Psoas muscle (tissue), 8 donors: ENCODE data around the gene CCDC3. TPM values are rescaled to one million over a fixed set of nuclear protein-coding genes. Genes with fewer than 3 reads are reported as not detected.

Experiments used
- ATAC-seq, 4 donors: fragments of 200-7000 bp; cut with Tn5 transposase; one replicate each; pipeline ENCODE4 v1.9.1; 2020; ENCODE audit warnings: moderate library complexity in 3 of 4, mild to moderate bottlenecking in 2 of 4
- DNase-seq, 2 donors: peaks; one replicate each; pipeline ENCODE4 v3.0.0-alpha.2; 2020
- H3K27ac ChIP-seq: fragments of 200-600 bp; one replicate; pipeline ENCODE4 v1.8.0; 2022
- H3K27me3 ChIP-seq, 3 donors: fragments of 200-600 bp in 1 of 3; one replicate each; pipeline versions ENCODE4 v1.6.1 to v1.8.0; 2013 to 2022; ENCODE audit warnings: low read length in 2 of 3, mild to moderate bottlenecking in 2 of 3, moderate library complexity in 1 of 3; ENCODE audit not compliant: insufficient read depth in 3 of 3
- H3K36me3 ChIP-seq, 2 donors: fragments of 200-600 bp in 1 of 2; one replicate each; pipeline versions ENCODE4 v1.6.1 to v1.8.0; 2013 to 2022; ENCODE audit warnings: low read depth in 1 of 2, mild to moderate bottlenecking in 1 of 2, moderate library complexity in 1 of 2; ENCODE audit not compliant: insufficient read depth in 1 of 2
- H3K4me1 ChIP-seq: fragments of 200-600 bp; one replicate; pipeline ENCODE4 v1.8.0; 2022
- H3K4me3 ChIP-seq: fragments of 200-600 bp; one replicate; pipeline ENCODE4 v1.8.0; 2022; ENCODE audit warnings: mild to moderate bottlenecking
- H3K9me3 ChIP-seq: fragments of 200-600 bp; one replicate; pipeline ENCODE4 v1.8.0; 2022
- WGBS, 3 donors: extraction: QIAGEN DNeasy Blood & Tissue Kit; methylation state at CpG; one replicate each; pipeline versions ENCODE4 v1.1.6 to v1.1.7; 2013; 5-methylcytosine and 5-hydroxymethylcytosine counted together
- intact Hi-C, 2 donors: fragments of 100-400 bp; cut with DNase I; formaldehyde crosslinking; loops; one replicate each; pipeline versions ENCODE4 v1.11.0 to v1.14.2; 2022
- polyA plus RNA-seq, 3 donors: library from polyadenylated mRNA; stranded (reverse); fragments of 200-250 nt; gene quantifications; one replicate each; pipeline ENCODE4 v1.2.3, GENCODE V29; 2013
- total RNA-seq, 4 donors: library from RNA; stranded (reverse); fragmentation: NEBNext Ultra II Directional in 2 of 4; extraction: Animal tissue kit (Norgen Biotek cat#: 25700) in 2 of 4; gene quantifications; one replicate each; pipeline versions ENCODE4 v1.2.1 to v1.2.4, GENCODE V29; 2021 to 2023
- TF ChIP-seq, protein P1 (sequence below): fragments of 200-600 bp; IDR thresholded peaks from one replicate; pipeline ENCODE4 v1.8.0; 2022; ENCODE audit warnings: antibody characterized with exemption
- donor health status: healthy with polysubstance abuse.
- donor health status: DM: no; HTN: no; CAD: no; lungs with moderate emphysema.
- donor health status: Bipolar disorder and iron deficiency.
- donor health status: healthy.
- donor health status: DM: yes; HTN: yes; CAD: no.
- donor health status: DM: no; HTN: no; CAD: no.
- donor health status: DM: no; HTN: no; CAD: no.
- donor health status: DM: yes; HTN: yes; CAD: no.

CCDC3 gene
- total and polyA plus RNA-seq, 7 donors: 1.7 to 54.2 (median 6.2) TPM

DNA sequence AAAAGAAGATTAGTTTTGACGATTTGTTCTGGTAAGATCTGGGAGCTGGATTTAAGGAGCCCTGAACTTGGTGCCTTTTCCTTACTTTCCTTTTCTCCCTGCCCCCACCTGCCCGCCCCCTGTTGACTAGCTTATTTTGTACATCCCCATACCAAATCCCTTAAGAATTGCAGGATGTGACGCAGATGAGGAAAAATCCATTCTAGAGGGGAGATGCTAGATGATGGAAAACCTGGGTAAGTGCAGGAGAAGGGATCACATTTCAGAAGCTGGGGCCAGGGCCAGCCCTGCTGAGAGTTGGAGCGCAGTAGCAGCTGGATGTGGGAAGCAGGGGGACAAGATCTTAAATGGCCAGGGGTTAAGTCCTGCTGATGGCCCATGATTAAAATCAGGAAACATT, 93.9 kb downstream of the CCDC3 start:
- peak in 1 of 2 donors; percentile 33 for DNase-seq
- peak in 1 of 4 donors; percentile 37 for ATAC-seq
- H3K4me3 ChIP-seq: no peak overlapping the region
- intact Hi-C loops: loop anchor here (10.0 kb wide), 1 partner anchor 187 kb away; no protein-coding TSS in a partner anchor
- no peak overlapping the region for H3K27ac ChIP-seq
- no peaks in the 10 kb centered on the region for H3K27me3 ChIP-seq
- H3K9me3 ChIP-seq: no peaks in the 10 kb centered on the region
- no peaks in the 10 kb centered on the region for H3K4me1 ChIP-seq
- 19 to 26% (median 21%) methylated on average over 4 of the region's 4 CpGs for WGBS, 3 donors
- no peaks in the 10 kb centered on the region for H3K36me3 ChIP-seq
- TF ChIP-seq, protein P1, sequence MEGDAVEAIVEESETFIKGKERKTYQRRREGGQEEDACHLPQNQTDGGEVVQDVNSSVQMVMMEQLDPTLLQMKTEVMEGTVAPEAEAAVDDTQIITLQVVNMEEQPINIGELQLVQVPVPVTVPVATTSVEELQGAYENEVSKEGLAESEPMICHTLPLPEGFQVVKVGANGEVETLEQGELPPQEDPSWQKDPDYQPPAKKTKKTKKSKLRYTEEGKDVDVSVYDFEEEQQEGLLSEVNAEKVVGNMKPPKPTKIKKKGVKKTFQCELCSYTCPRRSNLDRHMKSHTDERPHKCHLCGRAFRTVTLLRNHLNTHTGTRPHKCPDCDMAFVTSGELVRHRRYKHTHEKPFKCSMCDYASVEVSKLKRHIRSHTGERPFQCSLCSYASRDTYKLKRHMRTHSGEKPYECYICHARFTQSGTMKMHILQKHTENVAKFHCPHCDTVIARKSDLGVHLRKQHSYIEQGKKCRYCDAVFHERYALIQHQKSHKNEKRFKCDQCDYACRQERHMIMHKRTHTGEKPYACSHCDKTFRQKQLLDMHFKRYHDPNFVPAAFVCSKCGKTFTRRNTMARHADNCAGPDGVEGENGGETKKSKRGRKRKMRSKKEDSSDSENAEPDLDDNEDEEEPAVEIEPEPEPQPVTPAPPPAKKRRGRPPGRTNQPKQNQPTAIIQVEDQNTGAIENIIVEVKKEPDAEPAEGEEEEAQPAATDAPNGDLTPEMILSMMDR: no peak

DNA sequence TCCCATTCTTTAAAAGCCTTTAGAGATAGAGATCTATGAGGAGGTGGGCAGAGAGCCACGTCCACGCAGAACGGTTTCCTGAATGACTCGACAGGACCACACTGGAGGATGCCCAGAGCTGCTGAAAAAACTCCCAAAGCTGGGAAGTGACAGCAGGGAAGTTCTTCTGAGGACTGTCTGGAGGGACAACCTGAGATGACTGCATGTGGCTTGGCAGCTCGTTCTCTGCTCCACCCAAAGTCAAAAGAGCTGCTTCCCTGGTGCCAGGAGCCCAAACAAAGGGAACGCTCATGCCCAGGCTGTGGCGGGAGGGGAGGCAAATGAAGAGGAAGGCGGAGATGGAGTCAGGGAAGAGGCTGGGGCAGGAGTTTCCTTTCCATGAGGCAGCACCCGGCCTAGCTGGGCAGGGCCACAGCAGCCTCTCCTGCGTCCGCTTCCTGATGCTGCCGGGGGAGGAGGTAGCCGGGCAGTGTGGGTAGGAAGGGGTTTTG, 95.4 kb downstream of the CCDC3 start:
- no peaks in the 10 kb centered on the region for H3K36me3 ChIP-seq
- no peaks in the 10 kb centered on the region for H3K9me3 ChIP-seq
- TF ChIP-seq, protein P1: no peak
- no peak overlapping the region for H3K4me3 ChIP-seq
- no peaks in the 10 kb centered on the region for H3K27me3 ChIP-seq
- intact Hi-C loops: loop anchor here (10.0 kb wide), 1 partner anchor 189 kb away; no protein-coding TSS in a partner anchor
- ATAC-seq: no peak
- H3K27ac ChIP-seq: no peak overlapping the region
- no peaks in the 10 kb centered on the region for H3K4me1 ChIP-seq
- WGBS, 3 donors: 64 to 67% (median 65%) methylated on average over 13 of the region's 13 CpGs
- DNase-seq: peak in 1 of 2 donors; percentile 37

DNA sequence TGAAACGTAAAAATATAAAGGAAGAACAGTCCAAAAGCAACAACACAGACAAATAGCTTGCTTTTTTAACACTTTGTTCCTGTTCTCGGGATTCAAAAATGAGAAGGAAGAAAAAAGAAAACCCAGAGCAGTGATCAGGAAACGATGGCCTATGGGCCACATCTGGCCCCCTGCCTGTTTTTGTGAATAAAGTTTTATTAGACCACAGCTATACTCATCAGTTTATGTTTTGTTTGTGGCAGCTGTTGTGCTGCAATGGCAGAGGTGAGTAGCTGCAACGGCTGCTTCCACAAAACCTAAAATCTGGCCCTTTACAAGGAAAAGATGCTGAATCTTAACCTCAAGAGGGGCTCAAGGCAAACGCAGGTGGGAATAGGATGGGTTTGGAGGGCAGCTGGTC, 96.4 kb downstream of the CCDC3 start:
- ATAC-seq (no peak), DNase-seq (no peak)
- Histone ChIP-seq H3K27ac (no peak overlapping the region), H3K9me3 (no peaks in the 10 kb centered on the region), H3K27me3 (no peaks in the 10 kb centered on the region), H3K36me3 (no peaks in the 10 kb centered on the region), H3K4me1 (no peaks in the 10 kb centered on the region), H3K4me3 (no peak overlapping the region)
- TF ChIP-seq, protein P1: no peak
- WGBS, 3 donors: 70 to 75% (median 75%) methylated on average over 5 of the region's 5 CpGs
- intact Hi-C loops: loop anchor here (10.0 kb wide), 1 partner anchor 190 kb away; no protein-coding TSS in a partner anchor

DNA sequence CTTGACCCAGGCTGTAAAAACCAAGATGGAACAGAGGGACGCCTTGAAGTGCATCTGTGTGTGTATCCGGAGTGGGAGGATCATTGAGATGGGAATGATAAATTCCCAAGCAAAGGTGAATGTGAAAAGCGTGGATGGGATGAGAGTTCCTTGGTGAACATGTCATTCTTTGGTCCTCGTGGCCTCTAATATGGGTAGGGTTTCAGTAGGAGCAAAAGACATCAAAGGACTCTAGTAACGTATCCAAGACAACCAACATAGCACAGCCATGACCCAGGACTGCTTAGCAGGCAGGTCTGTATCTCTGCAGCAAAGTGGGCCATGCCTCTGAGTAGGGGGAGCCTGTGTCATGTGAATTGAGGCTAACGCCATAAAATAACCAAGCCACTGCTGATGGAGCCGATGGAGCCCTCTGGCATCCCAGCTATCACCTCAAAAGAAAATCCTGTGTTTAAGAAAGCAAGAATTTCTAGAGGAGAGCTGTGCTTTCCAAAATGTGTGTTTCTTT, 98.6 kb downstream of the CCDC3 start:
- no peak for ATAC-seq
- H3K27ac ChIP-seq: no peak overlapping the region
- TF ChIP-seq, protein P1: no peak

More for the DNA sequence above, 98.6 kb downstream of the CCDC3 start:
- intact Hi-C loops: loop anchor here (2.0 to 10.0 kb wide), 3 partner anchors 164 to 192 kb away; no protein-coding TSS in a partner anchor
- DNase-seq: no peak
- H3K36me3 ChIP-seq: no peaks in the 10 kb centered on the region
- no peaks in the 10 kb centered on the region for H3K4me1 ChIP-seq
- H3K4me3 ChIP-seq: no peak overlapping the region
- H3K27me3 ChIP-seq: no peaks in the 10 kb centered on the region
- no peaks in the 10 kb centered on the region for H3K9me3 ChIP-seq
- 70 to 74% (median 74%) methylated on average over 7 of the region's 7 CpGs for WGBS, 3 donors
